Neural cell (in vitro differentiated cells): Measurements from ENCODE around the gene CCDC127. TPM values are rescaled to one million over a fixed set of nuclear protein-coding genes. Genes with fewer than 3 reads are reported as not detected.

Source experiments
- H2AFZ ChIP-seq: fragments of 200-600, 300-800 bp; sonication (generic), shearing (Covaris generic); 2 replicates; pipeline ENCODE4 v1.6.0; 2014; ENCODE audit warnings: low read depth, mild to moderate bottlenecking, antibody characterized with exemption, low read length, moderate library complexity
- H3F3A ChIP-seq: fragments of 200-600 bp; shearing (Covaris generic); 2 replicates; pipeline ENCODE4 v1.6.1; 2016; ENCODE audit warnings: mild to moderate bottlenecking, moderate library complexity, mixed read lengths, antibody characterized with exemption, low read length; ENCODE audit not compliant: insufficient read depth, poor library complexity, severe bottlenecking
- H3K27ac ChIP-seq: fragments of 200-600, 300-800 bp; sonication (generic), shearing (Covaris generic); 2 replicates; pipeline ENCODE4 v1.5.1; 2014; ENCODE audit warnings: mild to moderate bottlenecking, low read length, moderate library complexity
- H3K27me3 ChIP-seq: fragments of 300-800, 200-600 bp; sonication (generic), shearing (Covaris generic); 2 replicates; pipeline ENCODE4 v1.6.0; 2014; ENCODE audit warnings: mild to moderate bottlenecking, low read depth, low read length, moderate library complexity; ENCODE audit not compliant: insufficient read depth
- H3K36me3 ChIP-seq: fragments of 300-800, 200-600 bp; sonication (generic), shearing (Covaris generic); 2 replicates; pipeline ENCODE4 v1.5.1; 2014; ENCODE audit warnings: mild to moderate bottlenecking, antibody characterized with exemption, low read length, moderate library complexity; ENCODE audit not compliant: insufficient read depth
- H3K4me2 ChIP-seq: fragments of 300-800, 200-600 bp; sonication (generic), shearing (Covaris generic); 2 replicates; pipeline ENCODE4 v1.6.0; 2014; ENCODE audit warnings: mild to moderate bottlenecking, low read length
- H3K4me3 ChIP-seq: fragments of 300-800, 200-600 bp; sonication (generic), shearing (Covaris generic); 2 replicates; pipeline ENCODE4 v1.5.1; 2014; ENCODE audit warnings: mild to moderate bottlenecking, low read length, moderate library complexity
- H3K79me2 ChIP-seq: fragments of 200-600 bp; shearing (Covaris generic); replicated peaks from 2 replicates; pipeline ENCODE4 v1.6.0; 2014; ENCODE audit warnings: mild to moderate bottlenecking, low read length, moderate library complexity; ENCODE audit not compliant: insufficient read depth
- H3K9ac ChIP-seq: fragments of 300-800, 200-600 bp; sonication (generic), shearing (Covaris generic); 2 replicates; pipeline ENCODE4 v1.6.1; 2016; ENCODE audit warnings: mild to moderate bottlenecking, low read length, mixed read lengths
- H3K9me2 ChIP-seq: fragments of 200-600 bp; shearing (Covaris generic); 2 replicates; pipeline ENCODE4 v1.6.1; 2016; ENCODE audit warnings: mild to moderate bottlenecking, low read length, mixed read lengths; ENCODE audit not compliant: insufficient read depth
- H3K9me3 ChIP-seq: fragments of 200-600, 300-800 bp; sonication (generic), shearing (Covaris generic); 2 replicates; pipeline ENCODE4 v1.6.1; 2016; ENCODE audit warnings: mild to moderate bottlenecking, mixed run types, low read length, moderate library complexity, mixed read lengths
- H4K20me1 ChIP-seq: fragments of 200-600 bp; shearing (Covaris generic); 2 replicates; pipeline ENCODE4 v1.6.1; 2016; ENCODE audit warnings: mild to moderate bottlenecking, mixed run types; ENCODE audit not compliant: insufficient read depth
- CTCF ChIP-seq: fragments of 450-650 bp; IDR thresholded peaks from 2 replicates; pipeline ENCODE4 v1.5.1; 2014; ENCODE audit warnings: antibody characterized with exemption, mild to moderate bottlenecking, moderate library complexity; ENCODE audit not compliant: poor library complexity, severe bottlenecking
- EP300 ChIP-seq: fragments of 450-650 bp; conservative IDR thresholded peaks from 2 replicates; pipeline ENCODE4 v1.6.1; 2014; ENCODE audit warnings: antibody characterized with exemption, mild to moderate bottlenecking, moderate library complexity; ENCODE audit not compliant: poor library complexity, severe bottlenecking
- EZH2 ChIP-seq: fragments of 200-600, 300-800 bp; shearing (Covaris generic), sonication (generic); IDR thresholded peaks from 2 replicates; pipeline ENCODE4 v1.6.1; 2014; ENCODE audit warnings: antibody characterized with exemption, low read length, borderline replicate concordance, mild to moderate bottlenecking; ENCODE audit not compliant: insufficient read depth, poor library complexity, severe bottlenecking
- MXI1 ChIP-seq: fragments of 450-650 bp; conservative IDR thresholded peaks from 2 replicates; pipeline ENCODE4 v1.6.1; 2014; ENCODE audit warnings: antibody characterized with exemption, mild to moderate bottlenecking; ENCODE audit not compliant: poor library complexity, severe bottlenecking
- POLR2AphosphoS5 ChIP-seq: IDR thresholded peaks from 2 replicates; pipeline ENCODE4 v1.6.1; 2012
- RAD21 ChIP-seq: fragments of 450-650 bp; conservative IDR thresholded peaks from 2 replicates; pipeline ENCODE4 v1.6.1; 2014; ENCODE audit warnings: antibody characterized with exemption, mild to moderate bottlenecking, moderate library complexity
- REST ChIP-seq: IDR thresholded peaks from 2 replicates; pipeline ENCODE4 v1.6.1; 2012; ENCODE audit warnings: borderline replicate concordance
- SMC3 ChIP-seq: fragments of 450-650 bp; conservative IDR thresholded peaks from 2 replicates; pipeline ENCODE4 v1.6.1; 2014; ENCODE audit warnings: antibody characterized with exemption, mild to moderate bottlenecking, moderate library complexity; ENCODE audit not compliant: poor library complexity
- TAF1 ChIP-seq: IDR thresholded peaks from 2 replicates; pipeline ENCODE4 v1.6.1; 2012; ENCODE audit warnings: low read depth
- polyA plus RNA-seq: library from polyadenylated mRNA; depleted of rRNA; stranded (reverse); fragments of >200 nt; gene quantifications from 2 replicates; pipeline ENCODE4 v1.2.3, GENCODE V29; 2014

The CCDC127 gene
- polyA plus RNA-seq, 1 donor from 2014 or later, result 5.4 TPM

- no peak overlapping the region for H3K27ac ChIP-seq
- H3K36me3 ChIP-seq, result no peaks in the 10 kb centered on the region
- H3K9me3 ChIP-seq, result no peaks in the 10 kb centered on the region
- no peak overlapping the region for H3K4me2 ChIP-seq
- no peaks in the 10 kb centered on the region for H3F3A ChIP-seq
- no peak for TF ChIP-seq TAF1
- TF ChIP-seq EP300, result no peak
- TF ChIP-seq RAD21, result no peak
- no peak for TF ChIP-seq MXI1
- no peak for TF ChIP-seq SMC3
- no peaks in the 10 kb centered on the region for H3K9me2 ChIP-seq
- H4K20me1 ChIP-seq, result no peaks in the 10 kb centered on the region
- no peaks in the 10 kb centered on the region for H3K27me3 ChIP-seq
- H3K4me3 ChIP-seq, result no peak overlapping the region
- no peak overlapping the region for H3K9ac ChIP-seq
- H3K79me2 ChIP-seq, result no peaks in the 10 kb centered on the region
- H2AFZ ChIP-seq, result no peak overlapping the region
Measured at GRCh38 chr5:199197-199949, 18.6 kb downstream of the CCDC127 start.

GRCh38 chr5:198516-199196 is 19.3 kb downstream of the CCDC127 start:
- no peaks in the 10 kb centered on the region for H4K20me1 ChIP-seq
- H3F3A ChIP-seq, result no peaks in the 10 kb centered on the region
- no peak for TF ChIP-seq POLR2AphosphoS5
- no peak for TF ChIP-seq MXI1
- no peak for TF ChIP-seq EZH2
- no peak for TF ChIP-seq CTCF
- no peak for TF ChIP-seq REST
- TF ChIP-seq SMC3, result no peak
- no peak for TF ChIP-seq RAD21
- TF ChIP-seq EP300, result no peak
- TF ChIP-seq TAF1, result no peak
- H3K79me2 ChIP-seq, result no peaks in the 10 kb centered on the region
- H3K9me2 ChIP-seq, result no peaks in the 10 kb centered on the region
- no peak overlapping the region for H2AFZ ChIP-seq
- H3K36me3 ChIP-seq, result no peaks in the 10 kb centered on the region
- H3K9me3 ChIP-seq, result no peaks in the 10 kb centered on the region
- no peak overlapping the region for H3K27ac ChIP-seq
- H3K4me3 ChIP-seq, result no peak overlapping the region
- no peaks in the 10 kb centered on the region for H3K27me3 ChIP-seq
- H3K9ac ChIP-seq, result no peak overlapping the region
- H3K4me2 ChIP-seq, result no peak overlapping the region
